Testis (tissue), 2 donors: ENCODE measurements around the gene CDON.

Experiments
- POLR2A ChIP-seq: fragments of 450-650 bp; IDR thresholded peaks from one replicate; pipeline ENCODE4 v1.6.1; 2017; ENCODE audit warnings: antibody characterized with exemption, mild to moderate bottlenecking, moderate library complexity
- TF ChIP-seq, protein P1 (sequence below), 3 experiments: fragments of 450-650 bp in 2 of 3; fragments of 200-600 bp in 1 of 3; sonication (generic) in 1 of 3; IDR thresholded peaks; one replicate each; pipeline ENCODE4 v1.5.1; 2016 to 2019; ENCODE audit warnings: antibody characterized with exemption in 3 of 3, mild to moderate bottlenecking in 2 of 3, moderate library complexity in 1 of 3

DNA sequence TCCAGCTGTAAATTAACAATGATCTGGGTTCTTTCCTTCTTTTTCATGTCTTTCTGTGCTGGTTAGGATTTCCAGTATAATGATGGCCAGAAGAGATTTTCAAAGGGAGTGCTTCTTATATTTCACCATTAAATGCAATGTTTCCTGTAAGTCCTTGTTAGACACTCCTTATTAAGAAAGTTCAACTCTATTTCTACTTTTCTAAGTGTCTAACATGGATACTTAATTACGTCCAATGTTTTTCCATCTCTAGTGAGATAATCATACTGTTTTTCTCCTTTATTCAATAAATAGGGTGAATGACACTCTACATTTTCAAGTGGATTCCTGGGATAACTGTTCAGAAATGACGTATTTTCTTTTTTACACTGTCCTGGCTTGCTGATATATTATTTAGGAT lies 49.8 kb downstream of the CDON start:
- no peak for TF ChIP-seq POLR2A
- TF ChIP-seq, protein P1, sequence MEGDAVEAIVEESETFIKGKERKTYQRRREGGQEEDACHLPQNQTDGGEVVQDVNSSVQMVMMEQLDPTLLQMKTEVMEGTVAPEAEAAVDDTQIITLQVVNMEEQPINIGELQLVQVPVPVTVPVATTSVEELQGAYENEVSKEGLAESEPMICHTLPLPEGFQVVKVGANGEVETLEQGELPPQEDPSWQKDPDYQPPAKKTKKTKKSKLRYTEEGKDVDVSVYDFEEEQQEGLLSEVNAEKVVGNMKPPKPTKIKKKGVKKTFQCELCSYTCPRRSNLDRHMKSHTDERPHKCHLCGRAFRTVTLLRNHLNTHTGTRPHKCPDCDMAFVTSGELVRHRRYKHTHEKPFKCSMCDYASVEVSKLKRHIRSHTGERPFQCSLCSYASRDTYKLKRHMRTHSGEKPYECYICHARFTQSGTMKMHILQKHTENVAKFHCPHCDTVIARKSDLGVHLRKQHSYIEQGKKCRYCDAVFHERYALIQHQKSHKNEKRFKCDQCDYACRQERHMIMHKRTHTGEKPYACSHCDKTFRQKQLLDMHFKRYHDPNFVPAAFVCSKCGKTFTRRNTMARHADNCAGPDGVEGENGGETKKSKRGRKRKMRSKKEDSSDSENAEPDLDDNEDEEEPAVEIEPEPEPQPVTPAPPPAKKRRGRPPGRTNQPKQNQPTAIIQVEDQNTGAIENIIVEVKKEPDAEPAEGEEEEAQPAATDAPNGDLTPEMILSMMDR (IDR thresholded peaks at IDR 0.05): no peak
